ENCODE results near the gene TRABD2B. TPM values are rescaled to one million over a fixed set of nuclear protein-coding genes. Genes with fewer than 3 reads are reported as not detected.
A peak's percentile ranks its signal among the peaks of the same experiment; 100 is the strongest.

TRABD2B gene
- total RNA-seq, 1 donor from 2014 or later, result 0.92 TPM

DNA sequence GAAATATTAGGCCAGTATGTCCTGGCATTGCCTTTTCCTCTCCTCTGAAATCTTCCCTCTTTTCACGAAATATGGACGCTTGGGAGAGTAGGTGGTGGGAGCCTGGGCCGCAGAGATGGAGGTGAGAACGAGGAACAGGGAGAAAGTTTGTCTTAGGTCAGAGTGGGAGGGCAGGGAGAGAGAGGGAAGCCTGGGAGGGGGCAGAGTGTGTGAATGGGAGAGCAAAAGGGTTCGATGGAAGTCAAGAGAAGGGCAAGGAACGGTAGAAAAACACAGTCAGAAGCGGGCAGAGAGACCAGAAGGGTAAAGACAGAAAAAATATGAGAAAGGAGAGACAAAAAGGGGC lies 1.2 kb downstream of the TRABD2B start:
- DNase-seq, result no peak
- ATAC-seq, result no peak
- intact Hi-C loops (cut with micrococcal nuclease), result loop anchor here (10.0 kb wide), 1 partner anchor 69 kb away; no protein-coding TSS in a partner anchor

DNA sequence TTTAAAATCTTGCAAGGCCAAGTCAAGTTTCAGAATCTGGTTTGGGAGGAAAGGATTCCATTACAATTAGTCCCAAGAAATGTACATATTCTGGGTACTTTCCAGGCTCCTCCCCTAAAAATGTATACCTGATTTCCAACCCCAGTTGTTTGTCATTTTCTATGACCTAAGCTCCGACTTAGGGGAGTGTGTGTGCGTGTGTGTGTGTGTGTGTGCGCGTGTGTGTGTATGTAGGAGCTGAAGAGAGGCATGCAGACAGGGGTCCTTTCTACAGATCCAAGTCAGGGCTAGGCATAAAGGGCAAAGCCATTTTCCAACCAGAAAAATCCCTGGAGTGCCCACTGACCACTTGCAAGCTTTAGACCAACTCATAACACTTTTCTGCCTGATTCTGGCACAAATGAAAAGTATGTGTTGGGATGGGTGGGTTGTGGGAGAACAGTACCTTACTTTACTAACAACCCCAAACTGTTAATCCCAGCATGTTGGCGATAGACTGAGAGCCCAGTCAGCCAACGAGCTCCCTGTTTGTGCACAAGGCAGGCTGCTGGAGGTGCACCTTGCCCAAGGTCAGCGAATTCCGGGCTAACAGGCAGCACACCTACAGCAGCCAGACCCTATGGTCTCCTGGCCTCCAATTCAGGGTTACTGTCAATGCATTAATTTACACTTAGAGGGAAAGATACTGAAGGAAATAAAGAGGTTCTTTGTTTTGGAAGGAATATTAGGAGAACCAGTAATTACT lies 1.7 kb downstream of the TRABD2B start:
- ATAC-seq, result no peak
- no peak for DNase-seq
- intact Hi-C loops (cut with micrococcal nuclease), result loop anchor here (10.0 kb wide), 1 partner anchor 69 kb away; no protein-coding TSS in a partner anchor

DNA sequence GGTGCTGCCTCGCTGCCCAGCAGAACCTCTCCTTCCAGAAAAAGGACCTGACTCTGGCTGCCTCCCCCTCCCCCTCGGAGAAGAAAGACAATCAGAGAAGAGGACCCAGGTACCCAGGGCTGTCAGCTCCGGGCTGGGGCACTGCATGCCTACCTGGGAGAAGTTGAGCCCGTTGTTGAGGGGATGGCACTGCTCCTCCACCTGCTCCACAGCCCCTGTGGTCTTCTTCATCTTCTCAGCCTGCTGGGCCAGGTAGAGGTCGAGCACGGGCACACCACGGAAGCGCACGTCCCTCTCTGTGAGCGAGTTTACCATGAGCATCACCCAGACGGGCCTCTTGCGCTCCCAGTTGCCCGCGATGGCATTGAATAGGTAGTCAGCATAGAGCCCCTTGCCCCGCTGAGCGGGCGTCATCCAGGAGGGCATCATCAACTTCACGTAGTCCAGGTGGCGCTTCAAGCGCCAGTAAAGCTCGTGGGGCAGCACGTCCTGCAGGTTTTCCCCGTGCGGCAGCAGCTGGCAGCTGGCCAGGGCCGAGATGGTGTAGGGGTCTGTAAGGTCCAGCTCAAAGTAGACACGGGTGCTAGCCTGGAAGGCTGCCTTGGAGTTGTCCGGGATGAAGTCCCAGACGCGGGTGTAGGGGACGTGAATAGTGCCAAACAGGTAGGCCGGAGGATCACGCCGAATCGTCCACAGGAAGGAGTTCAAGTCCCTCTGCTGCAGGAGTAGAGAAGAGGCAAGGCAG lies 3.1 kb downstream of the TRABD2B start:
- intact Hi-C loops (cut with micrococcal nuclease), result loop anchor here (10.0 kb wide), 1 partner anchor 71 kb away; no protein-coding TSS in a partner anchor

DNA sequence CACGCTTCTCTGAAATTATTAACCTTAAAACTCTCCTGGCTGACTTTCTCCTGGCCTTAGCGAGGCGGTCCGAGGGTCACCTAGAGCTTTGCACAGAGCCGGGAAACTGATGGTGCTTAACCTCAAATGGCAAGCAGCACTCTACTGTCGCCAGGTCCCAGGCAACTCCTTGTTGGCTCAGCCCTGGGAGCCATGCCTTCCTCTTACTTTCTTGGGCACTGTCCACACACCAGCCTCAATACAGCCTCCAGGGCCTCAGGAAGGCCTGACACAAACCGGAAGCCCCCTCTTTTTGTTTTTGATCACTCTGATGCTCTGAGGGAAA lies 3.8 kb downstream of the TRABD2B start:
- no peak for DNase-seq
- no peak for ATAC-seq
- intact Hi-C loops (cut with micrococcal nuclease), result loop anchor here (10.0 kb wide), 1 partner anchor 71 kb away; no protein-coding TSS in a partner anchor

More for the DNA sequence above, 3.1 kb downstream of the TRABD2B start:
- no peak for ATAC-seq
- DNase-seq, result no peak

DNA sequence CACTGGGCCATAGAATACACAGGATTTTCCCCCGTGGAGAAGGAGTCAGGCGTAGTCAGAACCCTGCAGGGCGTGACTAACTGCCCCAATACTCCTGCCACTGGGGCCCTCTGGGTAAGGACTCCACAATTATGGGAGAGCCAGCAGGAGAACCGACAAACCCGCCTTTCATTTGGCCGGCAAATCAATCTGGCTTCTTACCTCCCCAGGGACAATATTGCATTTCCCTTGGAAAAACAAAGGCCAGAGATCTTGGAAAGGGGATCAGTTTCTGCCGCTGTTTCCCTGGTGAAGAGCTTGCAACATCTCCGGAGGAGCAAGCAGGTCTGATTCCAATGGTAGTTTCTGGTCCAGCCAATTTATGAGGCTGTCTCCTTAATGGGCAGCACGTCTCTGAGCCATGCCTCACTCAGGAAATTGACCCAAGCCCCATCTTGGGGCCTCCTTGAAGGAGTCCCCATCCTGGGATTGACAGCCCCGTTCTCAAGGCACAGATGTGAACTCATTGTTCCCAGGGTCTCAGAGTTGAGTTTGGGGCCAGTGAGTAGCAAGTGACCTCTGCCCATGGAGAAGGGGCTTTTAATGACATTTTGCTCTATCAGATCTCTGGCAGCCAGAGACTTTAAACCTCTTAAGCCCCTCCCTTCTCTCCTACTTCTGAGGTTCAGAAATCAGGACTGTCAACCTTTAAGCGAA lies 4.3 kb downstream of the TRABD2B start:
- ATAC-seq (peak; percentile 73), DNase-seq (peak; percentile 52)
- intact Hi-C loops (cut with micrococcal nuclease), result loop anchor here (10.0 kb wide), 1 partner anchor 72 kb away; no protein-coding TSS in a partner anchor

DNA sequence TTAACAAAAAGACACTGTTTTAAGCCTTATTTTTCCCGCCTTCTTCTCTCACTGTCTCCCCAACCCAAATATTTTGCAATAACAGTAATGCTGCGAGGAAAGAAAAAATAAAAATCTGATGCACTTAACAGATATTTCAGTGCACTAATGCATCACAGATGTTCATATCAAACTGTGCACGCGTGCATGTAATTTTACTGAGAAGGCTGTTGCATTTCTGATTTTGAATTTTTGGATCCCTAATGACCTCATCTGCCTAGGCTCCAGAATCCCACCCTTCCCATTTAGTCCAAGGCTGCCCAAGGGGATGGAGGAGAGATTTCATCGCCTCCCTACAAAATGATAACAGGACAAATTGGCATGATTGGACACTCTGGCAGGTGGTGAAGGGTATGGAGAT lies 5.5 kb downstream of the TRABD2B start:
- intact Hi-C loops (cut with micrococcal nuclease), result loop anchor here (10.0 kb wide), 1 partner anchor 73 kb away; no protein-coding TSS in a partner anchor
- no peak for DNase-seq
- peak; percentile 16 for ATAC-seq

DNA sequence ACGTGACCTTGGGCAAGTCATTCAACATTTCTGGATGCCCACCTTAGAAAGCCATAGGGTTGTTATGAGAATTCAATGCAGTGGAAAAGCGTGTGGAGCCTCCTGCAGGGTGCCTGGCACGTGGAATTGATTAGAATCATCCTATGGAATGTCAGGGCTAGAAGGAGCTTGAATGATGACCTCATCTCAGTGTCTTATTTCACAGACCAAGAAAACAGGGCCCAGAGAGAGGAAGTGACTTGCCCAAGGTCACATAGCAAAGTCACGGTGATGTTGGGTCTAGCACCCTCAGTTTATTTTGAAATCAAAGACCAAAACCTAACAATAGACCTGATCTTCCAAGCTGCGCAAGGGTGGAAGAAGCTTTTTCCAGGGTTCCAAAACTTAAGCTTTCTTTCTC lies 6.0 kb downstream of the TRABD2B start:
- intact Hi-C loops (cut with micrococcal nuclease), result loop anchor here (10.0 kb wide), 1 partner anchor 74 kb away; no protein-coding TSS in a partner anchor
- DNase-seq, result no peak
- no peak for ATAC-seq

DNA sequence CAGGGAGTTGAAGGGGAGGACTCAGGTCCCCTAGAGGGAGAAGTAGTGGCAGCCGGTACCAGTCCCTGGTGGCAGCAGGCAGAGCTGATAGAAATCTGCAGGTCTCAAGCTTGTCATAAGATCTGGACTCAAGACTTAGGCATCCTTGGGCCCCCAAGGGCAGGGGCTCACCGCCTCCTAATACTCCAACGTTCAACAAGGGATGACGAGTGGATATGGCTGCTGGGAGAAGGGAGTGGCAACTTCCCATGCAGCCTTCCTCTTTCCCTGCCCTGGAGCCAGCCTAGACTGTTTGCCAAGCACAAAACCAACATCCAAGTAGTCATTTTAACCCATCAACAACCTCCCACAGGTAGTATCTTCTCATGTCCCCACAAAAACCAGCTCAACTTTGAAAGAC lies 6.9 kb downstream of the TRABD2B start:
- DNase-seq (no peak), ATAC-seq (no peak)
- intact Hi-C loops (cut with micrococcal nuclease), result loop anchor here (10.0 kb wide), 1 partner anchor 75 kb away; no protein-coding TSS in a partner anchor

DNA sequence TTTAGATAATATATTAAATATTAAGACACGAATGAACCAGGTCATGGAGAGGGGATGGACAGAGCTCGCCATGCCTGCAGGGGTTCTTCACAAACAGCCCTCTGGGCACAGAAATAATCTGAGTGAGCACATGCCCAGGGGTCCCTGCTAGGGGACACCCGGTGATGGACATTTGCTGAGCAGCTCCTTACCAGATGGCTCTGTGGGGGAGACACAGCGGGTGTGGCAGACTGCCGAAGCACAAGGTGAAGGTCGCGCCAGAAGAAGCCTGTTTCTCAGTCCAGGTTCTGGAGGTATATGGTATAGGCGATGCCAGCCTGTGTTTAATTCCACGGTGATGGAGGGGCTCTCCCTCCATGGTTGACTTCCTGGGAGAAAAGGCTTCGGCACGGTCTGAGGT lies 9.6 kb downstream of the TRABD2B start:
- intact Hi-C loops (cut with micrococcal nuclease), result no loop called here
- no peak for ATAC-seq

DNA sequence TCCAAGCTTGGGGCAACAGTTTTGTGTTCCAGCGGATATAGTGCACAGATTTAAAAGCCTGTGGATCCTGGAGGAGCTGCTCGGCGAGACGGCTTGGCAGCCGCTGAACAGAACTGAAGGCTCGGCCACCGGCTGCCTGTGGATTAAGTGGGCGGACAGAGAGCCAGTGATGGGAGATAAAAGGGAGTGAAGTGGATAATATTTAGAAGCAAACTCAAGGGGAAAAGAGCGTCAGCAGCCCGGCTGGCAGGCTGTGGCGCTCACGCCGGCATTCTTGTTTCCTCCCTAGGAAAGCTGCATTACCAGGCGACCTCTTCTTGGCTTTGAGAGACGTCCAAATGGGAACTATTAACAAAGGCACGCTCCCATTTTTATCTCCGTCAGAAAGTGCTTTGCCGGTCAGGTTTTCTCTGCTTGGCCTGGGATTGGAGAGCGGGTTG lies 10.4 kb downstream of the TRABD2B start:
- peak; percentile 91 for ATAC-seq
- peak; percentile 72 for DNase-seq
- intact Hi-C loops (cut with micrococcal nuclease), result no loop called here

More for the DNA sequence above, 9.6 kb downstream of the TRABD2B start:
- no peak for DNase-seq

DNA sequence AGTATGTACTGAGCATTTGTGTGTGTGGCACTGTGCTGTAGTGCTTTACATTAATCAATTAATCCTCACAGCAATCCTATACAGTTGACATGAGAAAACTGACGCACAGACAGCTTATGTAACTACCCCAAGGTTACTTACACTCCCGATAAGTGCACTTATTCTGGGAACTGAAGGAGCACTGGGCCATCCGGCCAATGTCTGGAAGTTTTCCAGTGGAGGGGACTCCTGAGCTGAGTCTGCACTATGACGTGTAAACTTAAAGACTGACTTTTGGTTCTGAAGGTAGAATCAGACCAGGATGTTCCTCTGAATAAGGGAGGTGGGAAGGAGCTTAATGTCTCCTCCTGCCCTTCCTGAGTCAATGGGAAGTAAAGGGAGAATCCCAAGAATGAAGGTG lies 12.2 kb downstream of the TRABD2B start:
- DNase-seq (no peak), ATAC-seq (no peak)
- intact Hi-C loops (cut with micrococcal nuclease), result no loop called here

DNA sequence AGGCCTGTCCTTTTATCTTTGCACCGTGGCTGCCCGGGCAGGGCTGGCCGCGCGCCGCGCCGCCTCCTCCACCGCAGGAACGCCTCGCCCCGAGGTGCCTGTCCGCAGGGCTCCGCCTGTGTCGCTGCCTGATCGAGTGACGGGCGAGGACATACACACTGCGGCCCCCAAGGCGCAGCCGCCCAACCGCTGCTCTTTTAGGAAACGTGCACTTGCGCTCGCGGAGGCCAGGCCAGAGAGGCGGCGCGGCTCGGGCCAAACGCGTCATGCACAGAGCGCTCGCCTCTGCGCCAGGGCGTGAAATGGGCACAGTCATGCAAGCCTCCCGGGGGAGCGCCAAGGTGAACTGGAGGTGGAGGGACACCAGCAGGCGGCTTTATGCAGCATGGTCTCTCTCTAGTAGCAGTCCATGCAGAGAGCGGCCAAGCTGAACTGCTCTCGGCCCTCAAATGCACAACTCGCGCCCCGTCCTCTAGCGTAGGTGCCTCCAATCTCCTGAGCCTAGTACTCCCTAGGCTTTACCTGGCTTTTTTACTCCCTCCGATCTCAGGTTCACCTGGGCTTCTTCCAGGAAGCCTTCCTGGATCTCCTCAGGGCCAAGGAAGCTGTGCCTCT lies 12.9 kb downstream of the TRABD2B start:
- intact Hi-C loops (cut with micrococcal nuclease), result no loop called here
- peak; percentile 39 for ATAC-seq
- peak; percentile 51 for DNase-seq

DNA sequence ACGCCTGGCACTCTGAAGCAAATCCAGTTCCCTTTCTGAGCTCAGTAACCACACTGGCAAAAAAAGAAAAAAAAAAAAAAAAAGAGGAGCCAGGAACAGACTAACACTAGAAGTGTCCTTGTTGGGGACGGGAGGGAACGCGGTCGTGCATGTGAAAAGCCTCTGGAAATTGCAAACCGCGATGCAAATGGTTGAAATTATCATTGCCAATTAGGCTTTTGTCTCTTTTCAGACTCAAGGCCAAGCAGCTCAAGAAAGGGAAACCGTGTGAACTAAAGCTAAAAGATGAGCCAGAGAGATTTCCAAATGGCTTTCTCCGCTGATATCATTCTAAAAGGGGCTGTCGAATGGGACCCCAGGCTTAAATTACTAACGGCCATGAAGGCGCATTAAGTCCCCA lies 13.5 kb downstream of the TRABD2B start:
- no peak for DNase-seq
- no peak for ATAC-seq
- intact Hi-C loops (cut with micrococcal nuclease), result no loop called here

DNA sequence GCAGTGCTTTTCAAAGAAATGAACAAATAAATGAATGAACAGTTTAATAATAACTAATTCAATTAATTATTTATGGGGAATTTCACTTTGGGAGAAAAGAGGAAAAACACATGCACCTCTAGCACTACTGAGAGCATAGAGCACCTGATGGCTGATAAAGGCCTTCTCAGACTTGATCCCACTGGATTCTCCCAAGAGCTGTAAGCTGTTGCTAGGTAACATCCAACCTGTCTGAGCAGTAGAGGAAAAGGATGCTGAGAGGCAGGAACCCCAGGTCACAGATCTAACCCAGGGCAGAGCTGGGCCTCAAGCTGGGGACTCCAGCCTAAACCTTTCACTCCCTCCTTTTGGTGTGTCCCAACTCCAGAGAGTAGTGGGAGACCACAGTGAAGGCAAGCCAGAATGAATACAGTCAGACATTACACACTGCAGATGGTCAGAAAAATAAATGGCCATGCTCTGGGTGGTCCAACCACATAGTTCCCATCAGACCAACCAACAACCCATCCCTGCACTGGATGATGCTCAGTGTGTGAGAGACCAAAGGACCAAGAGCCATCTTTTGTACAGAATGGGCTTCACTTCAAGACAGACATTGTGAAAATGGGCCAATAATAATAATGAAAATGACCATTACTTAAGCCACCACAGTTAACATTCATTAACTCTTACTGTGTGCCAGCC lies 15.4 kb downstream of the TRABD2B start:
- DNase-seq (no peak), ATAC-seq (no peak)
- intact Hi-C loops (cut with micrococcal nuclease), result no loop called here

DNA sequence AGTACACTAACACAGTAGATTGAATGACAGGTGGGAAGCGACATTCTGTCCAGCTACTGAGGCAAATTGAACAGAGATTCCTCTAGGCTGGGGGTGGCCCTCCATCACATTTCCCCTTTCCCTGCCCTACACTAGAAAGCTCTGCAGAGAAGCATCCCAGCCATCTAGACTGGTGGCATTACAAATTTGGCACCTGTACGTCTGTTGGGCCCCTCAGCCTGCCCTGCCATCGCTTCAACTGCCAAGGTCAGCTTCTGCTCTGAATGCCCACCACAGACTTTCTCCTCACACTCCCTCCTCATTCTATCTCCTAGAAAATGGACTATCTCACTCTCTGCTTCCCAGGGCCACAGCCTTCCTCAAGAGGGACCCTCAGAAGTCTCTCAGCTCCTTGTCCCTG lies 16.7 kb downstream of the TRABD2B start:
- intact Hi-C loops (cut with micrococcal nuclease), result no loop called here
- ATAC-seq (no peak), DNase-seq (no peak)

DNA sequence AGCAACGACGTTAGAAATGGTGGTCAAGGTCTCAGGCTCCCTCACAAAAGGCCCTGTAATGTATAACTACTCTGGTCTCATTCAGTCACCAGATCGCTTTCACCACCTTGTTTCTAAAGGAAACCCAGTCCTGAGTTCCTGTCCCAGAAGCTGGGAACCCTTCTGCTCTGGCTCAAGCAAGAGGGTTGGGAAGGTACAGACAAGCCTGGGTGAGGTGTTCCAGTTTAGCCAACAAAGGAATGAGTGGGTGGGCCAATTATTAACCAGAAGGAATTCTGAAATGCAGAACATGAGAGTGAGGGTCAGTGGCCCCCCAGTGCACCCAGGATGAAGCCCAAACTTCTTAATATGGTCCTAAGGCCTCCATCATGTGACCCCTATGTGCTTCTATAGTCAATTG lies 17.5 kb downstream of the TRABD2B start:
- intact Hi-C loops (cut with micrococcal nuclease), result no loop called here
- no peak for ATAC-seq
- DNase-seq, result no peak

DNA sequence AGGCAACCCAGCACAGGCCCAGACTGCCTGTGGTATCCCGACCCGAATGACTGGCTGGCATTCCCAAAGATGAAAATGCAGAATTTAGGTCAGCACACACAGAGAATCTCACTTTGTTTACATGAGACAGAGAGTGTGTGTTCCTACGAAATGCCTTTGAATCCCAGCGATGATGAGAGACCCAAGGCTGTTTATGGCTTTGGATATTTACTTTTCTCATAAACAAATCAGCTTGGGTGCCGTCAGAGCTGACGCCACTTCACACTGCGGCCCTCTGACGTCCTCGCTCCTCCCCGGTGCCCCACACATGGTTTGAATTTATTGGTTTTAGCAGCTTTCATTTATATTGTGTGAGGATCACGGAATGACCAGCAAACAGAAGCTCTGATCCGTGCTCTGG lies 18.7 kb downstream of the TRABD2B start:
- ATAC-seq (no peak), DNase-seq (no peak)
- intact Hi-C loops (cut with micrococcal nuclease), result no loop called here

DNA sequence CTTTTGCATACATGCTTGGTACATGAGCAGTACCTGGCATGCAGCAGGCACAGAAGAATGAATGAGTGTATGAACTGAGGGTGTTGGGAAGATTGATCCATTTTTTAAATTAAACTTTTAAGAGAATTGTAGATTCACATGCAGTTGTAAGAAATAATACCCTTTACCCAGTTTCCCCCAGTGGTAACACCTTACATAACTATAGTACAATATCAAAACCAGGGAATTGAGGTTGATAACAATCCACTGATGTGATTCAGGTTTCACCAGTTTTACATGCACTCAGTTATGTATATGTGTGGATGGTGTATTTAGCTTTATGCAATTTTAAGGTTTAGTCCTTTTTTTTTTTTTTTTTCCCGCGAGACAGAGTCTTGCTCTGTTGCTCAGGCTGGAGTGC lies 20.5 kb downstream of the TRABD2B start:
- intact Hi-C loops (cut with micrococcal nuclease), result no loop called here
- no peak for ATAC-seq
- DNase-seq, result no peak

DNA sequence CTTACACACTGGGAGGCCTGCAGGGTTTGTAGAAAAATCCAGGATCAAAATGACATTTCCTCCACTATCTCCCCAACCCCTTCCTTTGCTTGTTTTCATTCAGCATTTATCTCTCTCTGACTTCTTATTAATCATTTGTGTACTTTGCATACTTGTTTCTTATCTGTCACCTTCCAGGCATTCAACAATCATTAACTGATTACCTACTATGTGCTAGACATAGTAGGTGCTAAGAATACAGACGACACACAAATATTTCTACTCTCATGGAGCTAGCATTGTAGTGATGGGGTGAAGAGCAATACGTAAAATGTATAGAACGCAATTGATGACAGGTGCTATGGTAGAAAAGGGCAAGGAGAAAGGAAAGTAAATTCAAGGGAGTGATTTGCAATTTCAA lies 20.9 kb downstream of the TRABD2B start:
- ATAC-seq (no peak), DNase-seq (no peak)
- intact Hi-C loops (cut with micrococcal nuclease), result no loop called here

Measured in left ventricle myocardium superior (tissue), 1 donor.